ENCODE results near the gene UBTD1. TPM values are rescaled to one million over a fixed set of nuclear protein-coding genes. Genes with fewer than 3 reads are reported as not detected.
"Not testable (repeated sequence)": the region's sequence is repeated elsewhere in the genome, so short reads cannot be mapped to it uniquely, and the experiment has no call there.

The UBTD1 gene
- polyA plus RNA-seq, 1 donor from 2014 or later: 3.3 TPM

DNA sequence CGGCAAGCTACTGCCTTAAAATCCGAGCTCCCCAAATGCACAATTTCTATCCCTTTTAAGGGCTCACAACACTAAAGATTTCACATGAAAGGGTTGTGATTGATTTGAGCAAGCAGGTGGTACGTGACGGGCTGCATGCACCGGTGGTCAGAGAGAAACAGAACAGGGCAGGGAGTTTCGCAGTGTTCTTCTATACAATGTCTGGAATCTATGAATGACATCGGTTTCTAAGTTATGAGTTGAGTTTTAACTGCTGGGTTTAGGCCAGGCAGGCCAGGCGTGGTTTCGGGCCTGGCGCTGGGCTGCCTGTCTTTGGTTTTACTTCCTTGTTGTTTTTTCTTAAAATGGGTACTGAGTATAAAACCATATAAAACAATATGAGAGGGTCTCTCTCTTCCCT, 56.8 kb downstream of the UBTD1 start:
- not testable (repeated sequence) for H3K9me2 ChIP-seq (ENCODE audit: insufficient read depth, low read length); H2AFZ ChIP-seq (ENCODE audit: low read depth, low read length); H3K4me2 ChIP-seq (ENCODE audit: low read length)

DNA sequence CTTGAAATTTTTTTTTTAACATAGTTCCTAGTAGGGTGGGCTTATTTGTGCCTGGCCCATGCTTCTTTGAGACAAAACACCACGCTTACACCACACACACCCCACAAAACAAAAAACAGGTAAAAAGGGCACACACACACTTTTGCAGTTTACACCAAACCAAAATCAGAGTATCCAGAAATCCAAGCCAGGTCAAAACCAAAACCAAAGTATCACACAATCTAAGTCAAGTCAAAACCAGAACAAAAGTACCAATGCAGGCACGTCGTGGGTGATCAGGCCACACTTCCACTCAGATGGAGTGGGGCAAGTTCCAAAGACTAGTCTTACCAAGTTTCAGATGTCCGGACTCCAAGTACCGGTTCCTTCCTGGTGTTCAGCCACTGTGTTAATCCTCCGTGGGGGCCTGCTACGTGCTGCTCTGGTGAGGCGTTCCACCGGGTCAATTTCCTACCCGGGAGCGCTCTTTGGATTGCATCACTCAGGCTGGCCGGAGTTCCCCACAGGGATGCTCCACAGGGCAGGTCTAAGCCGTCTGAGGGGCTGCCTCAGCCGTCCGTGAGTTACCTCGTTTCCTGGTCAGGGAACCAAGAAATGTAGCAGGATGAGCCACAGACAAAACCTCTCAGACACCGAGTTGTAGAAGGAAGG, 62.1 kb downstream of the UBTD1 start:
- H3K36me3 ChIP-seq (ENCODE audit: insufficient read depth, low read length); H3K4me3 ChIP-seq (ENCODE audit: low read length); H3K4me2 ChIP-seq (ENCODE audit: low read length): not testable (repeated sequence)

More for the DNA sequence above, 56.8 kb downstream of the UBTD1 start:
- H3K27me3 ChIP-seq (ENCODE audit: insufficient read depth, low read depth, low read length); H3K9me3 ChIP-seq (ENCODE audit: low read length); H3K36me3 ChIP-seq (ENCODE audit: insufficient read depth, low read length); H3K79me2 ChIP-seq (replicated peaks; ENCODE audit: insufficient read depth, low read length); H3F3A ChIP-seq (ENCODE audit: insufficient read depth, low read length, poor library complexity, severe bottlenecking); H4K20me1 ChIP-seq (ENCODE audit: insufficient read depth); H3K27ac ChIP-seq (ENCODE audit: low read length); H3K9ac ChIP-seq (ENCODE audit: low read length); H3K4me3 ChIP-seq (ENCODE audit: low read length): not testable (repeated sequence)

DNA sequence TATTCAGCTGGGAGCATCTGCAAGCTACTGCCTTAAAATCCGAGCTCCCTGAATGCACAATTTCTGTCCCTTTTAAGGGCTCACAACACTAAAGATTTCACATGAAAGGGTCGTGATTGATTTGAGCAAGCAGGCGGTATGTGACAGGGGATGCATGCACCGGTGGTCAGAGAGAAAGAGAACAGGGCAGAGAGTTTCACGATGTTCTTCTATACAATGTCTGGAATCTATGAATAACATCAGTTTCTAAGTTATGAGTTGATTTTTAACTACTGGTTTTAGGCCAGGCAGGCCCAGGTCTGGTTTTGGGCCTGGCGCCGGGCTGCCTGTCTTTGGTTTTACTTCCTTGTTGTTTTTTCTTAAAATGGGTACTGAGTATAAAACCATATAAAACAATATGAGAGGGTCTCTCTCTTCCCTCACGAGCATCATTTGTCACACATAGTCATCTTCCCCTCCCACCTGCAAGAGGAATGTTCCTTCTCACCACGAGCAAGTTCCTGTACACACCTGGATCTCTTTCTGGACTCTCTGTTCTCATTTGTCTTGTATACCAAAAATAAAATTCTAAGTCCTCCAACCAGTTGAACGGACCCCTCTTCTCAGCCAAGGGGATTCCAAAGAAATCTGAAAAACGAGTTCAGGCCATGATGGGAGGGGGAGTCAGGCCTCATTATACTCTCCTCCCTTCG, 62.8 kb downstream of the UBTD1 start:
- not testable (repeated sequence) for H3K9me3 ChIP-seq (ENCODE audit: low read length); H3K27me3 ChIP-seq (ENCODE audit: insufficient read depth, low read depth, low read length); H3K79me2 ChIP-seq (replicated peaks; ENCODE audit: insufficient read depth, low read length); H2AFZ ChIP-seq (ENCODE audit: low read depth, low read length); H3F3A ChIP-seq (ENCODE audit: insufficient read depth, low read length, poor library complexity, severe bottlenecking); H4K20me1 ChIP-seq (ENCODE audit: insufficient read depth); H3K4me2 ChIP-seq (ENCODE audit: low read length); H3K36me3 ChIP-seq (ENCODE audit: insufficient read depth, low read length); H3K9me2 ChIP-seq (ENCODE audit: insufficient read depth, low read length); H3K4me3 ChIP-seq (ENCODE audit: low read length); H3K27ac ChIP-seq (ENCODE audit: low read length); H3K9ac ChIP-seq (ENCODE audit: low read length)

More for the DNA sequence above, 62.1 kb downstream of the UBTD1 start:
- H2AFZ ChIP-seq (ENCODE audit: low read depth, low read length); H3K9ac ChIP-seq (ENCODE audit: low read length); H3F3A ChIP-seq (ENCODE audit: insufficient read depth, low read length, poor library complexity, severe bottlenecking); H4K20me1 ChIP-seq (ENCODE audit: insufficient read depth); H3K27ac ChIP-seq (ENCODE audit: low read length); H3K9me3 ChIP-seq (ENCODE audit: low read length); H3K27me3 ChIP-seq (ENCODE audit: insufficient read depth, low read depth, low read length); H3K9me2 ChIP-seq (ENCODE audit: insufficient read depth, low read length); H3K79me2 ChIP-seq (replicated peaks; ENCODE audit: insufficient read depth, low read length): not testable (repeated sequence)

DNA sequence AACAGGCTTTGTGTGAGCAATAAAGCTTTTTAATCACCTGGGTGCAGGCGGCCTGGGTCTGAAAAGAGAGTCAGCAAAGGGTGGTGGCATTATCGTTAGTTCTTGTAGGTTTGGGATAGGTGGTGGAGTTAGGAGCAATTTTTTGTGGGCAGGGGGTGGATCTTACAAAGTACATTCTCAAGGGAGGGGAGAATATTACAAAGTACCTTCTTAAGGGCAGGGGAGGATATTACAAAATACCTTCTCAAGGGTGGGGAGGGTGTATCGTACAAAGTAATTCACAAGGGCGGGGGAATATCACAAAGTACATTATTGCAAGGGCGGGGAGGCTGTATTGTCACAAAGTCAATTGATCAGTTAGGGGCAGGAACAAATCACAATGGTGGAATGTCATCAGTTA, 63.6 kb downstream of the UBTD1 start:
- not testable (repeated sequence) for H3K27ac ChIP-seq (ENCODE audit: low read length); H3K79me2 ChIP-seq (replicated peaks; ENCODE audit: insufficient read depth, low read length); H3F3A ChIP-seq (ENCODE audit: insufficient read depth, low read length, poor library complexity, severe bottlenecking); H3K4me2 ChIP-seq (ENCODE audit: low read length); H3K9me2 ChIP-seq (ENCODE audit: insufficient read depth, low read length); H4K20me1 ChIP-seq (ENCODE audit: insufficient read depth); H3K4me3 ChIP-seq (ENCODE audit: low read length); H3K27me3 ChIP-seq (ENCODE audit: insufficient read depth, low read depth, low read length); H2AFZ ChIP-seq (ENCODE audit: low read depth, low read length); H3K9ac ChIP-seq (ENCODE audit: low read length); H3K36me3 ChIP-seq (ENCODE audit: insufficient read depth, low read length); H3K9me3 ChIP-seq (ENCODE audit: low read length)

DNA sequence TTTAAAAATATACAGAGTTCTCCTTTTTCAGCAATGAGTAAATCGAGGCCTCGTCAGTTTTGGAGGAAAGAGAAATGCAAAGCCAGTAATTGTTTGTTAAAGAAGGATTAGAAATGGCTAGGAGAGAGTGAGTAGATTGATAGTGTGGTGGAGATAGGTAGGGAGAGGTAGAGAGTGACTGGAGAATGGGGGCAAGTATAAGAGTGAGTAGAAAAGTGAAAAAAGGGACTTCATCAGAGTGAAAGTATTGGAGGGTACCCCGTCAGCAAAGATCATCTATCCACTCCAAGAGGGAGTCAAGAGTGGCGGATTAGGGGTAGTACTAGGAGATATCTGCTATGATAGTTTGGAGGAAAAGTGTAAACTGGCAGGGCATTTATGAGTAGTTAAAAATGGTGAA, 64.6 kb downstream of the UBTD1 start:
- H3F3A ChIP-seq (ENCODE audit: insufficient read depth, low read length, poor library complexity, severe bottlenecking): no peaks in the 10 kb centered on the region
- H3K4me3 ChIP-seq (ENCODE audit: low read length): no peak overlapping the region
- TF ChIP-seq RAD21 (conservative IDR thresholded peaks at IDR 0.05) (no peak), EP300 (conservative IDR thresholded peaks at IDR 0.05; ENCODE audit: poor library complexity, severe bottlenecking) (no peak), SMC3 (conservative IDR thresholded peaks at IDR 0.05; ENCODE audit: poor library complexity) (no peak), EZH2 (IDR thresholded peaks at IDR 0.05; ENCODE audit: borderline replicate concordance, insufficient read depth, low read length, poor library complexity, severe bottlenecking) (no peak), MXI1 (conservative IDR thresholded peaks at IDR 0.05; ENCODE audit: poor library complexity, severe bottlenecking) (no peak), POLR2AphosphoS5 (IDR thresholded peaks at IDR 0.05) (no peak), TAF1 (IDR thresholded peaks at IDR 0.05; ENCODE audit: low read depth) (no peak)
- TF ChIP-seq, protein P1, sequence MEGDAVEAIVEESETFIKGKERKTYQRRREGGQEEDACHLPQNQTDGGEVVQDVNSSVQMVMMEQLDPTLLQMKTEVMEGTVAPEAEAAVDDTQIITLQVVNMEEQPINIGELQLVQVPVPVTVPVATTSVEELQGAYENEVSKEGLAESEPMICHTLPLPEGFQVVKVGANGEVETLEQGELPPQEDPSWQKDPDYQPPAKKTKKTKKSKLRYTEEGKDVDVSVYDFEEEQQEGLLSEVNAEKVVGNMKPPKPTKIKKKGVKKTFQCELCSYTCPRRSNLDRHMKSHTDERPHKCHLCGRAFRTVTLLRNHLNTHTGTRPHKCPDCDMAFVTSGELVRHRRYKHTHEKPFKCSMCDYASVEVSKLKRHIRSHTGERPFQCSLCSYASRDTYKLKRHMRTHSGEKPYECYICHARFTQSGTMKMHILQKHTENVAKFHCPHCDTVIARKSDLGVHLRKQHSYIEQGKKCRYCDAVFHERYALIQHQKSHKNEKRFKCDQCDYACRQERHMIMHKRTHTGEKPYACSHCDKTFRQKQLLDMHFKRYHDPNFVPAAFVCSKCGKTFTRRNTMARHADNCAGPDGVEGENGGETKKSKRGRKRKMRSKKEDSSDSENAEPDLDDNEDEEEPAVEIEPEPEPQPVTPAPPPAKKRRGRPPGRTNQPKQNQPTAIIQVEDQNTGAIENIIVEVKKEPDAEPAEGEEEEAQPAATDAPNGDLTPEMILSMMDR (IDR thresholded peaks at IDR 0.05; ENCODE audit: poor library complexity, severe bottlenecking): no peak
- TF ChIP-seq, protein P2, sequence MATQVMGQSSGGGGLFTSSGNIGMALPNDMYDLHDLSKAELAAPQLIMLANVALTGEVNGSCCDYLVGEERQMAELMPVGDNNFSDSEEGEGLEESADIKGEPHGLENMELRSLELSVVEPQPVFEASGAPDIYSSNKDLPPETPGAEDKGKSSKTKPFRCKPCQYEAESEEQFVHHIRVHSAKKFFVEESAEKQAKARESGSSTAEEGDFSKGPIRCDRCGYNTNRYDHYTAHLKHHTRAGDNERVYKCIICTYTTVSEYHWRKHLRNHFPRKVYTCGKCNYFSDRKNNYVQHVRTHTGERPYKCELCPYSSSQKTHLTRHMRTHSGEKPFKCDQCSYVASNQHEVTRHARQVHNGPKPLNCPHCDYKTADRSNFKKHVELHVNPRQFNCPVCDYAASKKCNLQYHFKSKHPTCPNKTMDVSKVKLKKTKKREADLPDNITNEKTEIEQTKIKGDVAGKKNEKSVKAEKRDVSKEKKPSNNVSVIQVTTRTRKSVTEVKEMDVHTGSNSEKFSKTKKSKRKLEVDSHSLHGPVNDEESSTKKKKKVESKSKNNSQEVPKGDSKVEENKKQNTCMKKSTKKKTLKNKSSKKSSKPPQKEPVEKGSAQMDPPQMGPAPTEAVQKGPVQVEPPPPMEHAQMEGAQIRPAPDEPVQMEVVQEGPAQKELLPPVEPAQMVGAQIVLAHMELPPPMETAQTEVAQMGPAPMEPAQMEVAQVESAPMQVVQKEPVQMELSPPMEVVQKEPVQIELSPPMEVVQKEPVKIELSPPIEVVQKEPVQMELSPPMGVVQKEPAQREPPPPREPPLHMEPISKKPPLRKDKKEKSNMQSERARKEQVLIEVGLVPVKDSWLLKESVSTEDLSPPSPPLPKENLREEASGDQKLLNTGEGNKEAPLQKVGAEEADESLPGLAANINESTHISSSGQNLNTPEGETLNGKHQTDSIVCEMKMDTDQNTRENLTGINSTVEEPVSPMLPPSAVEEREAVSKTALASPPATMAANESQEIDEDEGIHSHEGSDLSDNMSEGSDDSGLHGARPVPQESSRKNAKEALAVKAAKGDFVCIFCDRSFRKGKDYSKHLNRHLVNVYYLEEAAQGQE (IDR thresholded peaks at IDR 0.05; ENCODE audit: borderline replicate concordance): no peak
- no peaks in the 10 kb centered on the region for H3K9me2 ChIP-seq (ENCODE audit: insufficient read depth, low read length)
- no peaks in the 10 kb centered on the region for H4K20me1 ChIP-seq (ENCODE audit: insufficient read depth)
- no peak overlapping the region for H3K4me2 ChIP-seq (ENCODE audit: low read length)
- H2AFZ ChIP-seq (ENCODE audit: low read depth, low read length): no peak overlapping the region
- no peak overlapping the region for H3K9ac ChIP-seq (ENCODE audit: low read length)
- H3K79me2 ChIP-seq (replicated peaks; ENCODE audit: insufficient read depth, low read length): no peaks in the 10 kb centered on the region
- no peaks in the 10 kb centered on the region for H3K9me3 ChIP-seq (ENCODE audit: low read length)
- H3K36me3 ChIP-seq (ENCODE audit: insufficient read depth, low read length): no peaks in the 10 kb centered on the region
- H3K27ac ChIP-seq (ENCODE audit: low read length): no peak overlapping the region
- H3K27me3 ChIP-seq (ENCODE audit: insufficient read depth, low read depth, low read length): no peaks in the 10 kb centered on the region

Data from neural cell (in vitro differentiated cells).